HG02885 (cell line): ENCODE results near the gene PRKCD.
A peak's percentile ranks its signal among the peaks of the same experiment; 100 is the strongest.

Experiments
- ATAC-seq: cut with Tn5 transposase; IDR thresholded peaks from one replicate; pipeline ENCODE4 v1.9.1; 2021; ENCODE audit warnings: mild to moderate bottlenecking; ENCODE audit not compliant: unreplicated experiment, poor library complexity

Gene PRKCD

GRCh38 chr3:53153980-53154379 is 7.0 kb upstream of the PRKCD start:
- ATAC-seq, result no peak

- ATAC-seq, result no peak
Observed at GRCh38 chr3:53154881-53155285, 6.1 kb upstream of the PRKCD start.

- no peak for ATAC-seq
Observed at GRCh38 chr3:53155760-53156159, 5.2 kb upstream of the PRKCD start.

GRCh38 chr3:53156368-53156834 is 4.6 kb upstream of the PRKCD start:
- no peak for ATAC-seq

- ATAC-seq, result no peak
Observed at GRCh38 chr3:53157974-53158580, 2.9 kb upstream of the PRKCD start.

GRCh38 chr3:53158765-53159155 is 2.2 kb upstream of the PRKCD start:
- ATAC-seq, result no peak

GRCh38 chr3:53159156-53160060 is 1.6 kb upstream of the PRKCD start:
- ATAC-seq, result no peak

GRCh38 chr3:53160061-53160659 is 849 bp upstream of the PRKCD start:
- no peak for ATAC-seq

- ATAC-seq, result no peak
Observed at GRCh38 chr3:53161450-53161819, 426 bp downstream of the PRKCD start.

GRCh38 chr3:53161820-53162671 is 1.0 kb downstream of the PRKCD start:
- no peak for ATAC-seq

GRCh38 chr3:53162672-53163443 is 1.8 kb downstream of the PRKCD start:
- peak; percentile 36 for ATAC-seq

GRCh38 chr3:53163444-53164387 is 2.7 kb downstream of the PRKCD start:
- no peak for ATAC-seq

GRCh38 chr3:53164911-53165310 is 3.9 kb downstream of the PRKCD start:
- no peak for ATAC-seq

- ATAC-seq, result no peak
Observed at GRCh38 chr3:53166206-53166605, 5.2 kb downstream of the PRKCD start.

- no peak for ATAC-seq
Observed at GRCh38 chr3:53166781-53167291, 5.8 kb downstream of the PRKCD start.

- ATAC-seq, result no peak
Observed at GRCh38 chr3:53167418-53168174, 6.6 kb downstream of the PRKCD start.

GRCh38 chr3:53168175-53168923 is 7.3 kb downstream of the PRKCD start:
- ATAC-seq, result no peak
